MM.1S (cell line): ENCODE measurements around the gene PET100.

ENCODE experiments used
- DNase-seq: peaks from one replicate; pipeline ENCODE4 v3.0.0-alpha.2; 2015
- H2AFZ ChIP-seq: fragments of 300-600 bp; sonication (generic); 2 replicates; pipeline ENCODE4 v1.6.0; 2016; ENCODE audit warnings: antibody characterized with exemption, low read length
- H3F3A ChIP-seq: fragments of 300-600 bp; sonication (generic); 2 replicates; pipeline ENCODE4 v1.6.1; 2016; ENCODE audit warnings: mild to moderate bottlenecking, antibody characterized with exemption, low read length, moderate library complexity, mixed read lengths; ENCODE audit not compliant: insufficient read depth
- H3K27ac ChIP-seq: fragments of 300-600 bp; sonication (generic); 2 replicates; pipeline ENCODE4 v1.5.1; 2016; ENCODE audit warnings: mild to moderate bottlenecking, low read length
- H3K27me3 ChIP-seq: fragments of 300-600 bp; sonication (generic); replicated peaks from 2 replicates; pipeline ENCODE4 v1.6.0; 2016; ENCODE audit warnings: low read length; ENCODE audit not compliant: insufficient read depth
- H3K36me3 ChIP-seq: fragments of 300-600 bp; sonication (generic); replicated peaks from 2 replicates; pipeline ENCODE4 v1.6.1; 2016; ENCODE audit warnings: mild to moderate bottlenecking, low read length, mixed read lengths; ENCODE audit not compliant: insufficient read depth
- H3K4me1 ChIP-seq: fragments of 300-600 bp; sonication (generic); 2 replicates; pipeline ENCODE4 v1.6.1; 2016; ENCODE audit warnings: low read length, mixed read lengths
- H3K4me2 ChIP-seq: fragments of 300-600 bp; sonication (generic); 2 replicates; pipeline ENCODE4 v1.6.0; 2016; ENCODE audit warnings: low read depth, low read length
- H3K4me3 ChIP-seq: fragments of 300-600 bp; sonication (generic); 2 replicates; pipeline ENCODE4 v1.5.1; 2016; ENCODE audit warnings: low read length, mixed read lengths
- H3K79me2 ChIP-seq: fragments of 300-600 bp; sonication (generic); 2 replicates; pipeline ENCODE4 v1.6.1; 2016; ENCODE audit warnings: mixed run types, low read length, mixed read lengths
- H3K9ac ChIP-seq: fragments of 300-600 bp; sonication (generic); 2 replicates; pipeline ENCODE4 v1.6.1; 2016; ENCODE audit warnings: low read length, mixed read lengths
- H3K9me2 ChIP-seq: fragments of 300-600 bp; sonication (generic); replicated peaks from 2 replicates; pipeline ENCODE4 v1.6.1; 2016; ENCODE audit warnings: mild to moderate bottlenecking, low read length, mixed read lengths; ENCODE audit not compliant: insufficient read depth
- H3K9me3 ChIP-seq: fragments of 300-600 bp; sonication (generic); replicated peaks from 2 replicates; pipeline ENCODE4 v1.6.1; 2016; ENCODE audit warnings: mild to moderate bottlenecking, low read length, mixed read lengths; ENCODE audit not compliant: insufficient read depth
- H4K20me1 ChIP-seq: fragments of 300-600 bp; sonication (generic); 2 replicates; pipeline ENCODE4 v1.6.1; 2016; ENCODE audit warnings: mild to moderate bottlenecking, low read length, moderate library complexity, mixed read lengths; ENCODE audit not compliant: insufficient read depth
- CTCF ChIP-seq: fragments of 300-600 bp; sonication (generic); IDR thresholded peaks from 2 replicates; pipeline ENCODE4 v1.5.1; 2016; ENCODE audit warnings: antibody characterized with exemption, low read length, mixed read lengths
- EZH2 ChIP-seq: fragments of 300-600 bp; sonication (generic); optimal IDR thresholded peaks from 2 replicates; pipeline ENCODE3; 2017; ENCODE audit warnings: low read depth, mild to moderate bottlenecking, antibody characterized with exemption, low read length, mixed read lengths
- EZH2phosphoT487 ChIP-seq: fragments of 300-600 bp; sonication (generic); IDR thresholded peaks from 2 replicates; pipeline ENCODE4 v1.6.1; 2018; ENCODE audit warnings: antibody characterized with exemption, low read length

Gene PET100

GRCh38 chr19:7638802-7639465 lies 9.3 kb downstream of the PET100 start:
- Histone ChIP-seq H3K4me2 (no peak overlapping the region), H3K4me1 (peaks cover 3% of the 10 kb centered on the region), H4K20me1 (no peaks in the 10 kb centered on the region), H3K9me2 (no peaks in the 10 kb centered on the region), H3K9me3 (no peaks in the 10 kb centered on the region), H3K4me3 (no peak overlapping the region), H3K36me3 (no peaks in the 10 kb centered on the region), H3K27me3 (no peaks in the 10 kb centered on the region), H3F3A (no peaks in the 10 kb centered on the region), H3K79me2 (peaks cover 19% of the 10 kb centered on the region), H3K27ac (no peak overlapping the region), H3K9ac (no peak overlapping the region), H2AFZ (no peak overlapping the region)
- TF ChIP-seq EZH2 = no peak
- TF ChIP-seq CTCF = no peak
- no peak for TF ChIP-seq EZH2phosphoT487
- DNase-seq = no peak

GRCh38 chr19:7639863-7640348 lies 10.3 kb downstream of the PET100 start:
- DNase-seq = no peak
- H3K36me3 ChIP-seq = no peaks in the 10 kb centered on the region
- H3K9me2 ChIP-seq = no peaks in the 10 kb centered on the region
- no peaks in the 10 kb centered on the region for H3K9me3 ChIP-seq
- H3K4me3 ChIP-seq = no peak overlapping the region
- peaks cover 3% of the 10 kb centered on the region for H3K4me1 ChIP-seq
- peaks cover 19% of the 10 kb centered on the region for H3K79me2 ChIP-seq
- H3K4me2 ChIP-seq = no peak overlapping the region
- no peak overlapping the region for H3K27ac ChIP-seq
- no peaks in the 10 kb centered on the region for H4K20me1 ChIP-seq
- TF ChIP-seq EZH2 = no peak
- no peak for TF ChIP-seq CTCF
- no peak for TF ChIP-seq EZH2phosphoT487
- H3K27me3 ChIP-seq = no peaks in the 10 kb centered on the region
- no peak overlapping the region for H2AFZ ChIP-seq
- H3K9ac ChIP-seq = no peak overlapping the region
- no peaks in the 10 kb centered on the region for H3F3A ChIP-seq

- no peaks in the 10 kb centered on the region for H4K20me1 ChIP-seq
- no peaks in the 10 kb centered on the region for H3K36me3 ChIP-seq
- H3K79me2 ChIP-seq = peaks cover 19% of the 10 kb centered on the region
- H3K4me2 ChIP-seq = no peak overlapping the region
- H3K27ac ChIP-seq = no peak overlapping the region
- no peaks in the 10 kb centered on the region for H3K27me3 ChIP-seq
- TF ChIP-seq CTCF (no peak), EZH2 (no peak), EZH2phosphoT487 (no peak)
- no peaks in the 10 kb centered on the region for H3F3A ChIP-seq
- no peak overlapping the region for H3K9ac ChIP-seq
- H2AFZ ChIP-seq = no peak overlapping the region
- H3K4me1 ChIP-seq = peaks cover 3% of the 10 kb centered on the region
- no peaks in the 10 kb centered on the region for H3K9me2 ChIP-seq
- no peaks in the 10 kb centered on the region for H3K9me3 ChIP-seq
- no peak overlapping the region for H3K4me3 ChIP-seq
- no peak for DNase-seq
Measured at GRCh38 chr19:7640803-7641202, 11.2 kb downstream of the PET100 start.
